ELF-1 (cell line): Measurements from ENCODE around the gene THSD4.
"Not testable (repeated sequence)": the region's sequence is repeated elsewhere in the genome, so short reads cannot be mapped to it uniquely, and the experiment has no call there.

Experiments used
- DNase-seq: peaks from one replicate; pipeline ENCODE4 v3.0.0-alpha.2; 2016; ENCODE audit warnings: low read depth, low spot score

The THSD4 gene

DNA sequence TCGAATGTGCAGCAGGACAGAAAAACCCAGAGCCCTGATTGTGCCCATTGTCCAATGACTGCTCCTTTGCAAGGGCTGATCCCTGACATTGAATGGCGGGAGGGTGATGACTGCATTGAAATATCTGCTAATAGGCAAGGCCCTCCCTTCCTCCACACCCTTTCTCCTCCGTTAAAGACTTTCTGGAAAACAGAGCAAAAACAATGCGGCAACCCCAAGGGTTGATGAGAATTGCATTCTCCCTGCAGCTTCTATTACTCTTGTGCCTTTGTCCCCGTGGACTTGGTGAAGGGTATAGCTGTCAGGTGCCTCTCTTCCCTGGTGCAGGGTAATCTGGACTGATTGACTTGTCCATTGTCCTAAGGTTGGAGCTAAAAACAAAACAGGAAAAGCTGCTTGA is 71.8 kb downstream of the THSD4 start:
- no peak for DNase-seq

DNA sequence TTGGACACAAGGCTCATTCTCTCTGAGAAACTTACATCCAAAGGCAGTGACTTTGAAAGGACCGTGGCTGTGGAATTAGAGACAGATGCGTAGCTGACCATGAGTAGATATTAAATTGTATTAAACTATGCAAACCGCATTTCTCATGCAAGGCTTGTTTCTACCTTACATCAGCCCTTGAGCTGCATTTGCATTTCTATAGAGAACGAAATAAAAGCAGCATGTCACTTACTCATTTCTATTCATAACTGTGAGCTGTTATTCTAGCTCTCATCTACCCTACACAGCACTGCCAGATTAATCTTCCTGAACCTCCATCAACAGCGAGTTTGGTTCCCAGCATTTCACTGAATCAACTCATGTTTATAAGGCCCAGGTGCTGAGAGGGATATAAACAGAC is 72.3 kb downstream of the THSD4 start:
- DNase-seq, result no peak

DNA sequence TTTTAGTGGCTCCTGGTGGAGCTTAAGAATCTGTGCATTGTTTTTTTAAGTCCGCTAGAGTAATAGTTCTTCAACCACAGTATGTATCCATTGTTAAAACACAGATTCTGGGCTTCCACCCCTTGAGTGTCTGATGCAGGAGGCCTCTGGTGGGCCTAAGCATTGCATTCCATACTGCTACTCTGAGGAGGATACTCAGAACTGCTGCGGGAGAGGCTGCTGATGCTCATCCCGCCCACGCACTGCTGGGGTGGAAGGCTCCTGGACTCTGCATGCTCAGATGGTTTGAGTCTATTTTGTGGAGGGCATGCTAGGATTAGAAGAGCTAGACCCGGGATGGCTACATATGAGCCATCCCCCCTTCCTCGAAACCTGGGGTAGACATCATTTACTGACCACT is 74.4 kb downstream of the THSD4 start:
- DNase-seq, result no peak

DNA sequence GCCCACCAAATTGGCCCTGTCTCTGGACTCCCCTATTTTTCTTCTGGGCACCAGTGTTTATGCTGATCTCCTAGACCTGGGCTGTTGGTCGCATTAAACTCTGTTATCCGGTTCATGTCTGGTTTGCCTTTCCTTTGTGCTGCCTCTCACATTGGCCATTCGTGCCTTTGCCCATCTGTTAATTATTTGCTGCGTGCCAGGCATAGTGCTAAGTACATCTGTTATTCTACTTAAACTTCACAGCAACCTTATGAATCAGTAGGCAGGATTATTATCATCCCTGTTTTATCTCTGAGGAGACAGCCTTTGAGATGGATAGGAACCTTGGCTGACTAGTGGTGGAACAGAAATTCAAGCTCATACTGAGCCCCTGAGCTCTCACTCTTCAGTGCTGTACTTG is 76.0 kb downstream of the THSD4 start:
- DNase-seq, result no peak

DNA sequence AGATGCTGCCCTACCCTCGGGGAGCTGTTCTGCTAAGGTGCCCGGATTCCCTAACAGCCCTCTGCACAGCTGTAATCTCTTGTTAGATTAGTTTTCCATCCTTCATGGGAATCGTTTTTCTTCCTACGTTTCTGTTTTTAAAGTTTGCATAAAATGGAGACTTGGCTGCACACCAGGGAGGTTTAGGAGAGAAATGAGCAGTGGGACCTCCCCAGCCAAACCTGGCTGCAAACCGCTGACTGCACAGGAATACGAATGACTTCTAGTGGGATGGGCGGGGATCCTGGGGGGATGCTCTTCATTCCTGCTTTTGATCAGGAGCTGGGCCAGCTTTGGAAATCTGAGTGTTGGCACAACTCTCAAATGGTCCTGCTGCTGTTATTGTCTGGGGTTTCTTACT is 77.5 kb downstream of the THSD4 start:
- DNase-seq, result no peak

DNA sequence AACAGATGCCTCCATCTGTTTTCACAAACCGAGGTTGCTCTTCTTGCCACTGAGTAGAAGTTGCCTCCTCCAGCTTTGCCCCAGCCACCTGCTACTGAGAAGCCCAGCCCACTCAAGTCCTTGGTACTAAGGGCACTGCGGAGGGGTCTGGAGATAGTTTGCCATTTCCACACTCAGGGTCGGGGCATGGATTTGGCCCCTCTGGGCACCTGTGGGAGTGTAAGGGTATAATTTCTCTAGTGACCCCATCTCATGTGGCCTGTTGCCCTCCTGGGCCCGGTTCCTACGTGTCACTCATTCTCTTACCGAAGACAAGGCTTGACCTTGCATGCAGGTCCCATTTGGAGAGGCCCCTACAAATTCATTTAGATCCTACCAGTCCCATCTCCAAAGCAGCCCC is 79.0 kb downstream of the THSD4 start:
- DNase-seq, result no peak

DNA sequence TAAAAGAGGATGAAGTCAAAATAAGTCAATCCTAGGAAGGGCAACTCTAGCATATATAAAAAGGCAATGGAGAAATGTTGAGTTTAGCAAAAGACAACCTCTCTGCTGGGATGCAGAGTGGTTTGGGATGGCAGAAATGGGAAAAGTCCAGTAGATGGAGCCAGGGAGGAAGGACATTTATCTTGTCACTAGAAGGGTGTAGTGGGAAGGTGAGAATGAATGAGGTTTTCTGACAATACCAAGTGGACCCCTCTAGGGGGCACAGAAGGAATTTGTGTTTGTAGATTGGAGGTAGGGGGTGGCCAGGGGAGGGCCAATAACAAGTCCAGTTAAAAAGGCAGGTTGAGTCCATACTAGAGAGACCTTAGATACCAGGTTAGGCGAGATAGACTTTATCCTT is 80.0 kb downstream of the THSD4 start:
- DNase-seq, result peak; percentile 69

DNA sequence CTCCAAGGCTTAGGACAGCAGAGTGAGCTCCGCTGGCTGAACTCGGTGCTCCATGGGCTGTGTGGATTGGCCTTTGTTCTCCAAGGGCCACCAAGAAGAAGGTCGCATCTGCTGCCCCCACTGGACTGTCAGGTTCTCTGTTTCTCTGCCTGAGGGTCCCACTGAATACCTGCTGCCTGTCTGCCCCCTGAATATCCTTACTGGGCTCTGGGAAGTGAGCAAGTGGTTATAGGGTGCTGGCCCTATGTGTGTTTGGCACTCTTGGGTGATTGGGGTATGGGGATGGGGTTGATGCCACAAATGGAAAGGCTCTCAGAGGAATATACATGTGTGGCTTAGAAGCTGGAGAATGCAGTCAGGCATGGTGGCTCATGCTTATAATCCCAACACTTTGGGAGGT is 82.3 kb downstream of the THSD4 start:
- no peak for DNase-seq

DNA sequence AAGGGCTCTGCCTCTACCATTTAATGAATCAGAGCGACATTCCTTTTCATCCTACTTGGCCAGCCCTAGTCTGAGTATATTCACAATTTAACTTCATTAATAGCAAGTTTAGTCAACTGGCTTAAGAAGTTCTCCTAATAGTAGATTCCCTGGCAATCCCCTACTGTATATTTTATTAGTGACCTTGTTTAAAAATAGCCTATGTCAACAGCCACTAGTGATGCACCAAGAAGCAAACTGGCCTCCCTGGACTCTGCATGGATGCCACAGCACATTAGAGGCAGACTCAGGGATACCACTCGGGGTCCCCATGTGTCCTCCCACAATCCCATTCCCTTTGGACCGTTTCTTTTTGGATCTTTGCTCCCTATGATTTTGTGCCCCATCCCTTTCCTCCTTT is 83.6 kb downstream of the THSD4 start:
- DNase-seq, result no peak

DNA sequence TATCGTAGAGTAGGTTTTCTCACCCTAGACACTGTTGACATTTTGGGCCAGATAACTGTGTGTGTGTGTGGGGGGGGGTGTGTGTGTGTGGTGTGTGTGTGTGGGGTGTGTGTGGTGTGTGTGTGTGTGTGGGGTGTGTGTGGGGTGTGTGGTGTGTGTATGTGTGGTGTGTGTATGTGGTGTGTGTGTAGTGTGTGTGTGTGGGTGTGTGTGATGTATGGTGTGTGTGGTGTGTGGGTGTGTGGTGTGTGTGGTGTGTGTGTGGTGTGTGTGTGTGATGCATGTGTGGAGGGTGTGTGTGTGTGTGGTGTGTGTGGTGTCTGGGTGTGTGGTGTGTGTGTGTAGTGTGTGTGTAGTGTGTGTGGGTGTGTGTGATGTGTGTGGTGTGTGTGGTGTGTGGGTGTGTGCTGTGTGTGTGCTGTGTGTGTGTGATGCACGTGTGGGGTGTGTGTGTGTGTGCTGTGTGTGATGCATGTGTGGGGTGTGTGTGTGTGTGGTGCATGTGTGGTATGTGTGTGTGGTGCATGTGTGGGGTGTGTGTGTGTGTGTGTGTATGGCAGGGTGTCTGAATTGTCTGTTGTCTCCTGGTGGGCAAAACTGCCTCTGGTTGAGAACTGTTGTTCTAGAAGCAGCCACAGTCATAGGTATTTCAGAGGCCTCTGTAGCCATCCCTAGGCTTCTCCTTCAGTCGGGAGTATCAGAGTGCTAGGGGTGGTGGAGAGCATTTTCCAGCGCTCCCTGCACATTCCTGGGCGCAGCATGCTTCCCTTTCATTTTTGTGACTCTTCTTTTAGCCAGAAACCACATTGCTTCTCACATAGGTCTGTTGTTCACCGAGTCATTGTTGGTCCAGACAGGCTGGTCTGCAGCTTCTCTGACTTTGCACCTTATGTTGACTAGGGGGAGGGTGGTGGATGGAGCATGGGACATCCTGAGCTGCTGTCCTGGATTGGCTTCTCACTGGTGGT is 84.4 kb downstream of the THSD4 start:
- no peak for DNase-seq

DNA sequence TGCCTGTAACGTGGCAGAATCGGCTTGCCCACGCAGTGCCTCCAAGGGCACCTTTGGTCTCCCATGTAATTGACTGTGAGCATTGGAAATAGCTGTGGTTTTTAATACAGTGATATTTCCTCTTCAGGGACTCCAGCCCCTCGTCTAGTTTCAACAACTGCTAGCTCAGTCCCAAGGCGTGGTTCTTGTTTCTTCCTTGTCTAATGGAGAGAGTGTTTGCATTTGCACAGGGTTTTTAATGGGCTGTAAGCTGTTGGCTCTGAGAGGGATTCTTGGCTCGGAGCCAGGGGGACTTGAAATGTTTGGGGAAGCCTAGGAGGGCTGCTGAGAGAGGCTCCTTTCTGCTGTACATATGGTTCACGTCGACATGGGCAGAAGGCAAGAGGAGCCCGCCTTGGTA is 86.2 kb downstream of the THSD4 start:
- DNase-seq, result no peak

DNA sequence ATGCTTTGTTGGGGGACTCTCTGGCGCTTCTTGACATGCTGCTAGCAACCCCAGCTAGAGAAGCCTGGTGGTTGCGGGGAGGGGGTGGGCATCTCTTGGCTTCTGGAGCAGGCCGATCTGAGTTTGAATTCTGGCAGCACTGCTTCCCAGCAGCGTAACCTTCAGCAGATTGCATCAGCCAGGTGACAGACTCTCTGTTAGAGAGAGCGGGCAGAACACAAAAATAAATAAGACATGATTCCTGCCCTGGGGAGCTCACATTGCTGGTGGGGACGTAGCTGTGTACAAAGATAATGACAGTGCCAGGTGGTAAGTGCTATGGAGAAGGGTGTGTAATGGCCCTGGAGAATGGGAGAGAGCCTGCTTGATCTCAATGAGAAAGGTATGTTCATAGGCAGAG is 87.4 kb downstream of the THSD4 start:
- peak; percentile 20 for DNase-seq

DNA sequence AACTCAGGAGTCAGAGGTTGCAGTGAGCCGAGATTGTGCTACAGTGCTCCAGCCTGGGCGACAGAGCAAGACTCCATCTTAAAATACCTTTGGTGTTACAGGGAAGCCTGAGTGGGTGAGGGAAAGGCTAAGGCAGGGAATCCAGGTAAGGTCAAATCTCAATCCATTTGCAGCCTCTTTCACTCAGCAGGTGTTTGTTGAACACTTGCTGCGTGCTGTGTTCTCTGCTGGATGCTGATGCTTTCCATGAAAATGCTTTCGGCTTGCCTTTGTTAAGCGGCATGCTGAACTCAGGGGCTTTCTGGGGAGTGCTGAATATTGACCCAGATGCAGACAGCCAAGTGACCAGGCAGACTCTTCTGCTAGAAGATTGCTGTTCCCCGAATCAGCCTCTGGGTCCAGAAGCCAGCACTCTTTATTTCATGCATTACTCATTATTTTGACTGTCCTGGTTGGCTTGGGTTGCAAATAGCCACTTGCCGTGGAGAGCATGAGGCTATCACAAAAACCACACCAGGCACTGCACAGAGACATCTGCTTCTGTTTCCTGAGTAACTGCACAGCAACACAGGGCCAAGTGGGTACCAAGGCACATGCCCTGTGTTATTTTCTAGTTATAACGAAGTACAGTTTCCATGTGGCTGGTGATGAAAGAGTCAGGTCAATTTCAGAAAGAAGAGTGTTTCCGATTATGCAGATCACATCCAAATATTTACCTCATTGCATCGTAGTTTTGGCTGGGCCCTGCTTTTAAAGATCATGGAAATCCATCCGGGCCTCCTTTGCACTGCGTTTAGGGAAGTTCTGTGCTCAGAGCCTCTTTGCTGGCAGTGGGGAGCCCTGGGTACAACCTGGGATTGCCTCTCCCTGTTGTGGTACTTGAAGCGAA is 88.6 kb downstream of the THSD4 start:
- peak; percentile 57 for DNase-seq

DNA sequence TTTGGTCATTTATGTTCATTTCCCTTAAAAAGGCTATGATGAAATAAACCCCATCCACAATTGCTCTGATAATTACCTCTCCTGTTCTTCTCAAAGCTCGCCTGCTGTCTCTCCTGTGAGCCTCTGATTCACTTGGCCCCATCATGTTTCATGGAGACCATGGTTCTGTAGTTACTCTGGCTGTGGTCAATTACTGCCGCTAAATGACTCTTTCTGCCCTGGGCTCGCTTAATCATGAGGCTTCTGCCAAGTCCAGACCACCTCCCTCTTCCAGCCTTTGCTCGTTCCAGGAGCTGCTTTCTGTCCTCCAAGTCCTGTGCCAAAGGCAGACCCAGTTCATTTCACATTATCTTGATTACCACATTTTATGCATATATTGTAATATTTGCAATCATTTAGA is 91.9 kb downstream of the THSD4 start:
- no peak for DNase-seq

DNA sequence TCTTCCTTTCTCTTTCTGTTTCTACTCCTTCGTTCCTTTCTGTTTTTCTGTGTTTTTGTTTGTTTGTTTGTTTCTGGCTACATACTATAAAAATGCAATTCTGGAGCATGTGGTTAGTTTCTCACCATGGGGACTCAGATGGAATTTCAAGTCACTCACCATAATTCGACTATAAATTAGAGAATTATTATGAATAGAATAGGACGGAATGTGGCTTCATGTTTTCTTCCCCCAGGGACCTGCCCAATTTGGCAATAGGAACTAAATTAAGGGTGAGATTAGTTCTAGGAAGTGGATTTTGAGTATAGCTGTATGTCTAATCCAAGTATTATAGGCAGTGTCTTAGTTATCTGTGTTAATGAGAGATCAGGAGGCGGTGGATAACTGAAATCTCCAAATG is 96.9 kb downstream of the THSD4 start:
- DNase-seq, result no peak

DNA sequence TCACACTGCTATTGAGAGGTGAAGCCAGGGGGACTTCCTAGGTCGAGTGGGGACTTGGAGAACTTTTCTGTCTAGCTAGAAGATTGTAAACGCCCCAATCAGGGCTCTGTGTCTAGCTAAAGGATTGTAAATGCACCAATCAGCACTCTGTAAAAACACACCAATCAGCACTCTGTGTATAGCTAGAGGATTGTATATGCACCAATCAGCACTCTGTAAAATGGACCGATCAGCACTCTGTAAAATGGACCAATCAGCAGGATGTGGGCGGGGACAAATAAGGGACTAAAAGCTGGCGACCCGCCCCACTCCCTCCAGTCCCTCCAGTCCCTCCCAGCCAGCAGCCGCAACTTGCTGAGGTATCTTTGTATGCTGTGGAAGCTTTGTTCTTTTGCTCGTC is 98.7 kb downstream of the THSD4 start:
- not testable (repeated sequence) for DNase-seq

DNA sequence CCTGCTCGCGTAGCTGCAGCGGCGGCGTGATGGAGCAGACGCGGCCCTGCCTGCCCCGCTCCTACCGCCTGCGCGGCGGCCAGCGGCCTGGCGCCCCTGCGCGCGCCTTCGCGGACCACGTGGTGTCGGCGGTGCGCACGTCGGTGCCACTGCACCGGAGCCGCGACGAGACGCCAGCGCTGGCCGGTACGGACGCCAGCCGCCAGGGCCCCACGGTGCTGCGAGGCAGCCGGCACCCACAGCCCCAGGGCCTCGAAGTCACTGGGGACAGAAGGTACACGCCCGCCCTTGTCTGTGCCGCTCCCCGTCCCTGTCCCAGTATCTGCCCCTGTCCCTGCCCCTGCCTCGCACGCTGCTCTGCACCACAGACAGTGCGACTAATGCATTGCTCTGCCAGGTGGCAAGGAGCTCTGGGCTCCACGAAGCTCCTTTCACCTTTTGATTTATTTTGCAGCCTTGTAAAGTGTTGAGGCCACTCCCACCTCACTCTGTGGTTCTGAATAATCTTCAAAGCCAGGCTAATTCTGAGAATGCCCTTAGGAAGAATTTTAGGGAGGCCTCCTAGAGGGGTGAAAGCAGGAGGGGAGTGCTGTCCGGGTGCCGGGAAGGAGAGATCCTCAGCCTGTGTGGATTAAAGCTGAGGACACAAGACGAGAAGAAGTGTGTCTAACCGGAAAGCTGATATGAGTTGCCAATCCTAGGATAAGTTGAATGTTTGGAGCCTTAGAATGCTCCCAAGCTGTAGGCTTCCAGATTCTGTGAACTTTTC is 100.0 kb downstream of the THSD4 start:
- DNase-seq, result no peak

DNA sequence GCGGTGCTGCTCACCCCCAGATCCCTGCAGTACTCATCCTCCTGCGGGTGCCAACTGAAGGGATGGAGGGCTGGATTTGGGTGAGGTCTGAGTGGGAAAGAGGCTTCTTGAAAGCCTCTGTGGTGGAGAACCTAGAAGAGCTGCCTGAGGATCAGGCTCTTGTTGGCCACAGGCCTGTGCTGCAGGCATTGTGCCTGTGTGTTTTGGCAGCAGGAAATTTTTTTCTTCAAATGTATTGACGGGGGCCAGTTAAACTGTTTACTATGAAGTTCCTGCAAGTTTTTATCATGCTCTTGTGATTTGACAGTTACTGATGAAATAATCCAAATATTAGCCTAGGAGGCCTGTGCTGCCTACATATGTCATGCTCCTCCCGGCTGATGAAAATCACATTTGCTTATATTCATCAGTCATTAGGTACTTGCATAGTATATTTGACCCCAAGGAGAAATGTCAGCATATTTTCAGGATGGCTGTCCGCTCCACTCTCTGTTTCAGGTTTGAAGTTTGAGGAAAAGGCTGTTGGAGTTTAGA is 103.1 kb downstream of the THSD4 start:
- DNase-seq, result no peak

DNA sequence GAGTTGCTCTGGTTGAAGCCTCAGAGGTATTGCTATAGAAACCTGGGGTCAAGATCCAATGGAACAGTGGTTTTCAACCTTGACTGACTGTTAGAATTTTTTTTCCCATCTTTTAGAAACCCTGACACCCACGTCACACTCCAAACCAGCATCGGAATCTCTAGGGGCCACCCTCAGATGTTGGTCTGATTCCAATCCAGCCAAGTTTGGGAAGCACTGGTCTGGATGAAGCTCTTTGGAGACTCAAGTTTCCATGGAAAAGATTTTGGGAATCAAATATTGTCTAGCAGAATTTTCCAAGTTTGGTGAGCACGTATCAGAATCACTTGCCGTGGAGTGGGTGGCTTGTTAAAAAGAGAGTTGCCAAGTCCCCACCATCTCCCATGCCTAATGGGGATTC is 103.8 kb downstream of the THSD4 start:
- no peak for DNase-seq

DNA sequence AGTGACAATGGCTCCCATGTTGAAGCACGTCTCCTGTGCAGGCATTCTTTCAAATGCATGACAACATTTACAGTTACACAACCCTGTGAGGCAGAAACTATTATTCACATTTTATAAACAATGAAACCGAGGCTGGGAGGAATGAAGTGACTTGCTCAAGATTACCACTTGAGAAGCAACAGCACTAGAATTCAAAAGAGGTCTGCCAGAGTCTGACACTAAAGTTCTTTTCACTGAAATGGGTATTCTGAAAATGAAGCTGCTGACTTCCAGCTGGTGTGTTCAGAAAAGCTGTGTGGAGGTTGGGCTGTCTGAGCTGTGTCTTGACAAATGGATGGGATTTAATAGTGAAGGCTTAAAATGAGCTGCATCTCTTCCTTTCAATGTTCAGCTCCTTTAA is 104.4 kb downstream of the THSD4 start:
- DNase-seq, result no peak

DNA sequence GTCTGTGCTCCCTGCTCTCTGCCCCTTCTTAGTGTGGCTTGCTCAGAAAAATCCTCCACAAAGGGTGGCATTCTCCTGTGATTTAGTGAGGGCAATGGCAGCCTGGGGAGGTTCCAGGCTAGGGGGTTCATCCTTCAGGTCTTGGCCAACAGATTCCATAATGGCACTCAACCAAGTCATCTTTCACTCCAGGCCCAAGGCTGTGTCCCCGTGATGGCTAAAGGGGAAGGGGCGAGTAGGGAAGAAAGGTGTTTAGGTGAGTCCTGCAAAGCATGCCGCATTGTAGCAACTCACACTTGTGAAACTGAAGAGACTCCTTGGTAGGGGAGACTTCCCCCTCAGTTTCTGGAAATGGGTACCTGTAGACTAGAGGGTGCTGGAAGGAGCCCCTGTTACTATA is 105.6 kb downstream of the THSD4 start:
- no peak for DNase-seq

DNA sequence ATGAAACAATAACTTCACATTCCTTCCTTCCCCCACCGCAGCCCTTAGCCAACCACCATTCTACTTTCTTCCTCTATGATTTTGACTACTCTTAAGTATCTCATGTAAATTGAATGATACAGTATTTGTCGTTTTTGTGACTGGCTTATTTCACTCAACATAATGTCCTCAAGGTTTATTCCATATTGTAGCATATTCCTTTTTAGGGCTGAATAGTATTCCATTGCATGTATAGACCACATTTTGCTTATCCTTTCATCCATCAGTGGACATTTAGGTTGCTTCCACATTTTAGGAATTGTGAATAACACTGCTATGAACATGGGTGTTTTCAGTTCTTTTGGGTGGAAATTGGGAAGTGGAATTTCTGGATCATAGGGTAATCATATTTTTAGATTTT is 106.1 kb downstream of the THSD4 start:
- DNase-seq, result no peak
